Measurements from ENCODE around the gene PDE6A.

The PDE6A gene

GRCh38 chr5:149924486-149924885, 20.1 kb downstream of the PDE6A start:
- DNase-seq, result no peak

- no peak for DNase-seq
Observed at GRCh38 chr5:149922950-149923349, 21.6 kb downstream of the PDE6A start.

GRCh38 chr5:149921597-149921996, 23.0 kb downstream of the PDE6A start:
- no peak for DNase-seq

- DNase-seq, result no peak
Observed at GRCh38 chr5:149917073-149917676, 27.4 kb downstream of the PDE6A start.

- no peak for DNase-seq
Observed at GRCh38 chr5:149916334-149917072, 28.1 kb downstream of the PDE6A start.

- DNase-seq, result no peak
Observed at GRCh38 chr5:149915392-149916260, 29.0 kb downstream of the PDE6A start.

- DNase-seq, result no peak
Observed at GRCh38 chr5:149913436-149914419, 30.9 kb downstream of the PDE6A start.

GRCh38 chr5:149912226-149912871, 32.2 kb downstream of the PDE6A start:
- no peak for DNase-seq

- DNase-seq, result no peak
Observed at GRCh38 chr5:149911031-149911430, 33.6 kb downstream of the PDE6A start.

- DNase-seq, result no peak
Observed at GRCh38 chr5:149907828-149908227, 36.8 kb downstream of the PDE6A start.

GRCh38 chr5:149904977-149905376, 39.6 kb downstream of the PDE6A start:
- no peak for DNase-seq

- DNase-seq, result no peak
Observed at GRCh38 chr5:149904293-149904886, 40.2 kb downstream of the PDE6A start.

- DNase-seq, result no peak
Observed at GRCh38 chr5:149903404-149903803, 41.2 kb downstream of the PDE6A start.

GRCh38 chr5:149902177-149902576, 42.4 kb downstream of the PDE6A start:
- DNase-seq, result no peak

- no peak for DNase-seq
Observed at GRCh38 chr5:149901511-149901910, 43.1 kb downstream of the PDE6A start.

- DNase-seq, result no peak
Observed at GRCh38 chr5:149900390-149900789, 44.2 kb downstream of the PDE6A start.

- DNase-seq, result no peak
Observed at GRCh38 chr5:149898811-149899210, 45.8 kb downstream of the PDE6A start.

GRCh38 chr5:149895416-149896345, 48.9 kb downstream of the PDE6A start:
- DNase-seq, result no peak

- DNase-seq, result no peak
Observed at GRCh38 chr5:149894237-149894636, 50.4 kb downstream of the PDE6A start.

- DNase-seq, result no peak
Observed at GRCh38 chr5:149893403-149893931, 51.1 kb downstream of the PDE6A start.
